ENCODE measurements around the gene WWOX. TPM values are rescaled to one million over a fixed set of nuclear protein-coding genes. Genes with fewer than 3 reads are reported as not detected.

Gene WWOX
- polyA plus RNA-seq, 3 donors, result 40.3 to 43.7 (median 41.5) TPM

GRCh38 chr16:78619811-78620210 is 520.4 kb downstream of the WWOX start:
- no peak for DNase-seq (ENCODE audit: low read depth in 3 of 3, low spot score in 2 of 3)

GRCh38 chr16:78620291-78620690 is 520.8 kb downstream of the WWOX start:
- DNase-seq (ENCODE audit: low read depth in 3 of 3, low spot score in 2 of 3), result no peak

- DNase-seq (ENCODE audit: low read depth in 3 of 3, low spot score in 2 of 3), result no peak
Observed at GRCh38 chr16:78623796-78624195, 524.3 kb downstream of the WWOX start.

GRCh38 chr16:78624366-78624765 is 524.9 kb downstream of the WWOX start:
- no peak for DNase-seq (ENCODE audit: low read depth in 3 of 3, low spot score in 2 of 3)

GRCh38 chr16:78628461-78629045 is 529.1 kb downstream of the WWOX start:
- no peak for DNase-seq (ENCODE audit: low read depth in 3 of 3, low spot score in 2 of 3)

GRCh38 chr16:78629173-78629572 is 529.7 kb downstream of the WWOX start:
- DNase-seq (ENCODE audit: low read depth in 3 of 3, low spot score in 2 of 3), result no peak

GRCh38 chr16:78630102-78630501 is 530.6 kb downstream of the WWOX start:
- no peak for DNase-seq (ENCODE audit: low read depth in 3 of 3, low spot score in 2 of 3)

GRCh38 chr16:78633551-78633950 is 534.1 kb downstream of the WWOX start:
- DNase-seq (ENCODE audit: low read depth in 3 of 3, low spot score in 2 of 3), result no peak

- no peak for DNase-seq (ENCODE audit: low read depth in 3 of 3, low spot score in 2 of 3)
Observed at GRCh38 chr16:78635807-78636206, 536.4 kb downstream of the WWOX start.

- no peak for DNase-seq (ENCODE audit: low read depth in 3 of 3, low spot score in 2 of 3)
Observed at GRCh38 chr16:78638371-78638770, 538.9 kb downstream of the WWOX start.

GRCh38 chr16:78639775-78640174 is 540.3 kb downstream of the WWOX start:
- no peak for DNase-seq (ENCODE audit: low read depth in 3 of 3, low spot score in 2 of 3)

- no peak for DNase-seq (ENCODE audit: low read depth in 3 of 3, low spot score in 2 of 3)
Observed at GRCh38 chr16:78640886-78641285, 541.4 kb downstream of the WWOX start.

GRCh38 chr16:78641433-78641832 is 542.0 kb downstream of the WWOX start:
- no peak for DNase-seq (ENCODE audit: low read depth in 3 of 3, low spot score in 2 of 3)

- no peak for DNase-seq (ENCODE audit: low read depth in 3 of 3, low spot score in 2 of 3)
Observed at GRCh38 chr16:78642621-78643285, 543.3 kb downstream of the WWOX start.

GRCh38 chr16:78645657-78646056 is 546.2 kb downstream of the WWOX start:
- no peak for DNase-seq (ENCODE audit: low read depth in 3 of 3, low spot score in 2 of 3)

GRCh38 chr16:78647019-78647418 is 547.6 kb downstream of the WWOX start:
- DNase-seq (ENCODE audit: low read depth in 3 of 3, low spot score in 2 of 3), result no peak

GRCh38 chr16:78647491-78647890 is 548.0 kb downstream of the WWOX start:
- no peak for DNase-seq (ENCODE audit: low read depth in 3 of 3, low spot score in 2 of 3)

- no peak for DNase-seq (ENCODE audit: low read depth in 3 of 3, low spot score in 2 of 3)
Observed at GRCh38 chr16:78648517-78648916, 549.1 kb downstream of the WWOX start.

- no peak for DNase-seq (ENCODE audit: low read depth in 3 of 3, low spot score in 2 of 3)
Observed at GRCh38 chr16:78650339-78651074, 551.1 kb downstream of the WWOX start.

GRCh38 chr16:78654929-78655328 is 555.5 kb downstream of the WWOX start:
- no peak for DNase-seq (ENCODE audit: low read depth in 3 of 3, low spot score in 2 of 3)

- no peak for DNase-seq (ENCODE audit: low read depth in 3 of 3, low spot score in 2 of 3)
Observed at GRCh38 chr16:78655331-78656113, 556.1 kb downstream of the WWOX start.

All from right renal cortex interstitium (tissue), 3 donors.